ENCODE results near the gene ZNF500.

DNA sequence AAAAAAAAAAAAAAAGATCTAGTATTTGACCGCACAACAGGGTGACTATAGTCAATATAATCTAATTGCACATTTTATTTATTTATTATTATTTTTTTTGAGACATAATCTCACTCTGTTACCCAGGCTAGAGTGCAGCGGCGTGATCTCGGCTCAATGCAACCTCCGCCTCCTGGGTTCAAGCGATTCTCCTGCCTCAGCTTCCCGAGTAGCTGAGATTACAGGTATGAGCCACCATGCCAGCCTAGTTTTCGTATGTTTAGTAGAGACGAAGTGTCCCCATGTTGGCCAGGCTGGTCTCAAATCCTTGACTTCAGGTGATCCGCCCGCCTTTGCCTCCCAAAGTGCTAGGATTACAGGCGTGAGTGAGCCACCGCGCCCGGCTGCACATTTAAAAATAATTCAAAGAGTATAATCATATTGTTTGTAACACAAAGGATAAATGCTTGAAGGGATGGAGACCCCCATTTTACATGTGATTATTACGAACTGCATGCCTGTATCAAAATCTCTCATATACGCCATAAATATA lies 33.7 kb downstream of the ZNF500 start:
- TF ChIP-seq, protein P1, sequence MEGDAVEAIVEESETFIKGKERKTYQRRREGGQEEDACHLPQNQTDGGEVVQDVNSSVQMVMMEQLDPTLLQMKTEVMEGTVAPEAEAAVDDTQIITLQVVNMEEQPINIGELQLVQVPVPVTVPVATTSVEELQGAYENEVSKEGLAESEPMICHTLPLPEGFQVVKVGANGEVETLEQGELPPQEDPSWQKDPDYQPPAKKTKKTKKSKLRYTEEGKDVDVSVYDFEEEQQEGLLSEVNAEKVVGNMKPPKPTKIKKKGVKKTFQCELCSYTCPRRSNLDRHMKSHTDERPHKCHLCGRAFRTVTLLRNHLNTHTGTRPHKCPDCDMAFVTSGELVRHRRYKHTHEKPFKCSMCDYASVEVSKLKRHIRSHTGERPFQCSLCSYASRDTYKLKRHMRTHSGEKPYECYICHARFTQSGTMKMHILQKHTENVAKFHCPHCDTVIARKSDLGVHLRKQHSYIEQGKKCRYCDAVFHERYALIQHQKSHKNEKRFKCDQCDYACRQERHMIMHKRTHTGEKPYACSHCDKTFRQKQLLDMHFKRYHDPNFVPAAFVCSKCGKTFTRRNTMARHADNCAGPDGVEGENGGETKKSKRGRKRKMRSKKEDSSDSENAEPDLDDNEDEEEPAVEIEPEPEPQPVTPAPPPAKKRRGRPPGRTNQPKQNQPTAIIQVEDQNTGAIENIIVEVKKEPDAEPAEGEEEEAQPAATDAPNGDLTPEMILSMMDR (conservative IDR thresholded peaks at IDR 0.05 in 1 of 2, IDR thresholded peaks at IDR 0.05 in 1 of 2; ENCODE audit: low read depth in 1 of 2, low read length in 2 of 2) = no peak
- TF ChIP-seq EZH2 (IDR thresholded peaks at IDR 0.05; ENCODE audit: low read length, missing control alignments) = no peak
